ENCODE results near the gene NCOA5. TPM values are rescaled to one million over a fixed set of nuclear protein-coding genes. Genes with fewer than 3 reads are reported as not detected.

Gene NCOA5
- polyA plus RNA-seq, 1 experiment: 27.0 TPM

DNA sequence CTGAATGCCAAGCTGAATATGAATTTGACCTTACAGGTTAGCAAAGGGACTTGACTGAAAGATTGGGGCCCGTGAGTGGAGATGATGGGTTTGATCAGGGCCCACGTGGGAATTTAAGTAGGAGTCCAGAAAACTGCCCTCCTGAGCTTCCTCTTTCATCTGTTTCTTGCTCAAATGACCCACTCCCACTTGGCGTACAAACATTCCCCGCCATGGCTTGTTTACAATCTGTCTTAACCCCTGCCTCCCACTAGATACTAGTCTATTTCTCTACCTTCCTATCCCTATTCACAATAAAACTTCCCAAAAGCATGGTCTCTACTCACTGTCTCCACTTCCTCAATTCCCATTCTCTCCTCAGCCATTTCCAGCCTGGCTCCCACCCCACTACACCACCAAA lies 71.7 kb downstream of the NCOA5 start:
- CTCF ChIA-PET: interaction anchor here (0.9 kb wide), 1 partner anchor 40 kb away, joined by 3 read pairs; no protein-coding TSS in a partner anchor
- H3K9me3 ChIP-seq (ENCODE audit: control insufficient read depth, insufficient read depth, low read length): peaks cover 6% of the 10 kb centered on the region; the same call in 1 of the 2 replicates
- TF ChIP-seq, protein P1, sequence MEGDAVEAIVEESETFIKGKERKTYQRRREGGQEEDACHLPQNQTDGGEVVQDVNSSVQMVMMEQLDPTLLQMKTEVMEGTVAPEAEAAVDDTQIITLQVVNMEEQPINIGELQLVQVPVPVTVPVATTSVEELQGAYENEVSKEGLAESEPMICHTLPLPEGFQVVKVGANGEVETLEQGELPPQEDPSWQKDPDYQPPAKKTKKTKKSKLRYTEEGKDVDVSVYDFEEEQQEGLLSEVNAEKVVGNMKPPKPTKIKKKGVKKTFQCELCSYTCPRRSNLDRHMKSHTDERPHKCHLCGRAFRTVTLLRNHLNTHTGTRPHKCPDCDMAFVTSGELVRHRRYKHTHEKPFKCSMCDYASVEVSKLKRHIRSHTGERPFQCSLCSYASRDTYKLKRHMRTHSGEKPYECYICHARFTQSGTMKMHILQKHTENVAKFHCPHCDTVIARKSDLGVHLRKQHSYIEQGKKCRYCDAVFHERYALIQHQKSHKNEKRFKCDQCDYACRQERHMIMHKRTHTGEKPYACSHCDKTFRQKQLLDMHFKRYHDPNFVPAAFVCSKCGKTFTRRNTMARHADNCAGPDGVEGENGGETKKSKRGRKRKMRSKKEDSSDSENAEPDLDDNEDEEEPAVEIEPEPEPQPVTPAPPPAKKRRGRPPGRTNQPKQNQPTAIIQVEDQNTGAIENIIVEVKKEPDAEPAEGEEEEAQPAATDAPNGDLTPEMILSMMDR (IDR thresholded peaks at IDR 0.05; ENCODE audit: low read depth, low read length): no peak
- no peak for DNase-seq (ENCODE audit: low read depth, low spot score)
- no peak overlapping the region for H3K27ac ChIP-seq (ENCODE audit: low read depth, low read length)
- POLR2A ChIA-PET: interaction anchor here (0.6 kb wide), 1 partner anchor 335 kb away, joined by 3 read pairs; no protein-coding TSS in a partner anchor
- peaks cover 53% of the 10 kb centered on the region for H3K27me3 ChIP-seq (ENCODE audit: control insufficient read depth, insufficient read depth, low read length)
- no peak overlapping the region for H3K4me3 ChIP-seq (ENCODE audit: low read depth, low read length)

DNA sequence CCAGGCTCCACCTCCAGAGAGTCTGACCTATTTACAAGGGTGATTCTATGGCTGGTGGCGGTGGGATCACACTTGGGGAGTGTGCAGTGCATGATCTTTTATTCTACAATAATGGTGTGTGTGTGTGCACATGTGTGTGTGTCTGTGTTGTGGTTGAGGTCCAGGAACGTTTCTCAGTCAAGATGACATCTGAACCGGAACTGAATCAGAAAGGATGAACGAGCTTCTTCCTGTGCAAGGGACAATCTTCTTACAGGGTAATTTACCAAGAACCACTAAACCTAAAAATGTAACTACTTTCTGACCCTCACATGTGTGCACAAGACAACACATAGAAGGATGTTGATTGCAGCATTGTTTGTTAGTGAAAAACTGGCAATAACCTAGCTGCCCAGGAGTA lies 72.5 kb downstream of the NCOA5 start:
- no peak overlapping the region for H3K27ac ChIP-seq (ENCODE audit: low read depth, low read length)
- CTCF ChIA-PET: no interaction called here
- no peak for DNase-seq (ENCODE audit: low read depth, low spot score)
- no peak overlapping the region for H3K4me3 ChIP-seq (ENCODE audit: low read depth, low read length)
- POLR2A ChIA-PET: interaction anchor here (0.6 kb wide), 1 partner anchor 336 kb away, joined by 3 read pairs; no protein-coding TSS in a partner anchor
- H3K9me3 ChIP-seq (ENCODE audit: control insufficient read depth, insufficient read depth, low read length): peaks cover 7% of the 10 kb centered on the region; the same call in 1 of the 2 replicates
- TF ChIP-seq, protein P1 (IDR thresholded peaks at IDR 0.05; ENCODE audit: low read depth, low read length): no peak
- peaks cover 60% of the 10 kb centered on the region for H3K27me3 ChIP-seq (ENCODE audit: control insufficient read depth, insufficient read depth, low read length)

DNA sequence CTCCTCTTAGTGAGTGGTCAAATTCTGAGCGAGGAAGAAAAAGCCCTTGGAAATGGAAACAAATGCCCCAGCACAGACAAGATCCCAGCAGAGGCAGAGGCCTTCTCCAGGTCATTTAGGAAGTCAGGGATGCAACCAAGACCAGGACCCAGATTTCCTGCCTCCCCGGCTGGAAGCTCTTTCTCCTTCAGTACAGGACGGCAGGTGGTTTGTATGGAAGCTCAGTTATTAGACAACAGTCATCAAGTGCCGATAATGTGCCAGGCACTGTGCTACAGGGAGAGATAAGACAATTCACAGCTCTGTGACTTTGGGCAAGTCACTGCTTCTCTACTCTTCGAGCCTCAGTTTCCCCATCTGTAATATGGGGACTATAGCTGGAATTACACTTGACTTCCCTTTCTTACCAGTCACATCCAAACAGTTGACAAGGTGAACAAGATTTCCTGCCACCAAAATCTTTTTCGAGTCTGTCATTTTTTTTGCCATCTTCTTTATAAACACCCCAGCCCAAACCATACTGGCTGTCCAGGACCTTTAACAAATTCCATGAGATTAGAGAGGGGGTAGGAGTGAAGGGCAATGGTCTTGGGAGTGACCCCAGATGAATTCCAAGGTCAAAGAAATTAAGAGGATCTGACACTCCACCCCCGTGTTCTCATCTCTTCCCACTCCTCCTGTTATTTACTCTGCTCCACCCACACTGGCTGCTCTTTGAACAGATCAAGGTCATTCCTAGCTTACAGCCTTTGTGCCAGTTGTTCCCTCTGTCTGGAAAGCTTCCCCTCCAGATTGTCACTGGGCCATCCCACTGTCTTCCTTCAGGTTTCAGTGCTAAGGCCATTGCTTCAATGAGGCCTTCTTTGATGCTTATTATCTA lies 75.0 kb downstream of the NCOA5 start:
- TF ChIP-seq, protein P1 (IDR thresholded peaks at IDR 0.05; ENCODE audit: low read depth, low read length): no peak
- ChIA-PET CTCF (interaction anchor here (0.7 to 3.4 kb wide), 24 partner anchors 8 to 393 kb away, joined by 3 to 29 read pairs (median 6); partner anchors contain the start of gene SLC12A5), POLR2A (no interaction called here)
- Histone ChIP-seq H3K27me3 (ENCODE audit: control insufficient read depth, insufficient read depth, low read length) (peaks cover 70% of the 10 kb centered on the region), H3K9me3 (ENCODE audit: control insufficient read depth, insufficient read depth, low read length) (peaks cover 21% of the 10 kb centered on the region), H3K27ac (ENCODE audit: low read depth, low read length) (no peak overlapping the region), H3K4me3 (ENCODE audit: low read depth, low read length) (no peak overlapping the region)
- DNase-seq (ENCODE audit: low read depth, low spot score): no peak

DNA sequence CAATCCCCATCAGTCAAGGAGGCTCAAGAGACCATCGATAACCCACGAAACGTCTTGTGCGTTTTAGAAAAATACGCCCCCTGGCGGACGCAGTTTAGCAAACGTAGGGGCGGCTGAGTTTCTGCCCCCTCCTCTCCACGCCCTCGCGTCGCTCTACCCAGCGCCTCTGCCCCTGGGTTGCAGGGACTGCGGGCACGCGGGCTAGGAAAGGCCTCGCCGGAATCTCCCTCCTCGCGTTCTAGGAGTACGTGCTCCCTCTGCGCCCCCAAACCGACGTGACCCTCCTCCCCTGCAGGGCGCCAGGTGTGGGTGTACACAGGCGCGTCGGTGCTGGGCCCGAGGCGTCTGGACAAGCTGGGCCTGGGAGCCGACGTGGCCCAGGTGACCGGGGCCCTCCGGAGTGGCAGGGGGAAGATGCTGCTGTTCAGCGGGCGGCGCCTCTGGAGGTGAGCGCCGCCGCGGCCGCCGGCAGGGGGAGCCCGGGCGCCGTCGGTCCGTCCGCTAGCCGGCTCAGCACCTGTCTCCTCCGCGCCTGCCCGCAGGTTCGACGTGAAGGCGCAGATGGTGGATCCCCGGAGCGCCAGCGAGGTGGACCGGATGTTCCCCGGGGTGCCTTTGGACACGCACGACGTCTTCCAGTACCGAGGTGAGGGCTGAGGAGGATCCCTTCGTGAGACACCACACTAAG lies 75.8 kb downstream of the NCOA5 start:
- H3K9me3 ChIP-seq (ENCODE audit: control insufficient read depth, insufficient read depth, low read length): peaks cover 21% of the 10 kb centered on the region
- no peak overlapping the region for H3K27ac ChIP-seq (ENCODE audit: low read depth, low read length)
- no peak for DNase-seq (ENCODE audit: low read depth, low spot score)
- ChIA-PET CTCF (interaction anchor here (0.6 to 3.4 kb wide), 31 partner anchors 9 to 393 kb away, joined by 3 to 29 read pairs (median 4); partner anchors contain the start of gene SLC12A5), POLR2A (no interaction called here)
- H3K27me3 ChIP-seq (ENCODE audit: control insufficient read depth, insufficient read depth, low read length): peaks cover 74% of the 10 kb centered on the region
- 0 out of 2 replicates have a peak overlapping the region, but pooled peaks have one; percentile 7 for H3K4me3 ChIP-seq (ENCODE audit: low read depth, low read length)
- TF ChIP-seq, protein P1 (IDR thresholded peaks at IDR 0.05; ENCODE audit: low read depth, low read length): peak; percentile 63
